GM12891 (cell line): Measurements from ENCODE around the gene SLC5A1.

Source experiments
- POLR2A ChIP-seq: IDR thresholded peaks from 2 replicates; pipeline ENCODE4 v1.6.1; 2011; ENCODE audit warnings: low read depth, low read length, control low read depth
- POLR2AphosphoS5 ChIP-seq: IDR thresholded peaks from 2 replicates; pipeline ENCODE4 v1.6.1; 2011; ENCODE audit warnings: low read depth, low read length, control low read depth

- TF ChIP-seq POLR2A (no peak), POLR2AphosphoS5 (no peak)
Observed at GRCh38 chr22:32066820-32067219, 23.8 kb downstream of the SLC5A1 start.
